ENCODE measurements around the gene TBCE.
A peak's percentile ranks its signal among the peaks of the same experiment; 100 is the strongest.

Gene TBCE, protein sequence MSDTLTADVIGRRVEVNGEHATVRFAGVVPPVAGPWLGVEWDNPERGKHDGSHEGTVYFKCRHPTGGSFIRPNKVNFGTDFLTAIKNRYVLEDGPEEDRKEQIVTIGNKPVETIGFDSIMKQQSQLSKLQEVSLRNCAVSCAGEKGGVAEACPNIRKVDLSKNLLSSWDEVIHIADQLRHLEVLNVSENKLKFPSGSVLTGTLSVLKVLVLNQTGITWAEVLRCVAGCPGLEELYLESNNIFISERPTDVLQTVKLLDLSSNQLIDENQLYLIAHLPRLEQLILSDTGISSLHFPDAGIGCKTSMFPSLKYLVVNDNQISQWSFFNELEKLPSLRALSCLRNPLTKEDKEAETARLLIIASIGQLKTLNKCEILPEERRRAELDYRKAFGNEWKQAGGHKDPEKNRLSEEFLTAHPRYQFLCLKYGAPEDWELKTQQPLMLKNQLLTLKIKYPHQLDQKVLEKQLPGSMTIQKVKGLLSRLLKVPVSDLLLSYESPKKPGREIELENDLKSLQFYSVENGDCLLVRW

DNA sequence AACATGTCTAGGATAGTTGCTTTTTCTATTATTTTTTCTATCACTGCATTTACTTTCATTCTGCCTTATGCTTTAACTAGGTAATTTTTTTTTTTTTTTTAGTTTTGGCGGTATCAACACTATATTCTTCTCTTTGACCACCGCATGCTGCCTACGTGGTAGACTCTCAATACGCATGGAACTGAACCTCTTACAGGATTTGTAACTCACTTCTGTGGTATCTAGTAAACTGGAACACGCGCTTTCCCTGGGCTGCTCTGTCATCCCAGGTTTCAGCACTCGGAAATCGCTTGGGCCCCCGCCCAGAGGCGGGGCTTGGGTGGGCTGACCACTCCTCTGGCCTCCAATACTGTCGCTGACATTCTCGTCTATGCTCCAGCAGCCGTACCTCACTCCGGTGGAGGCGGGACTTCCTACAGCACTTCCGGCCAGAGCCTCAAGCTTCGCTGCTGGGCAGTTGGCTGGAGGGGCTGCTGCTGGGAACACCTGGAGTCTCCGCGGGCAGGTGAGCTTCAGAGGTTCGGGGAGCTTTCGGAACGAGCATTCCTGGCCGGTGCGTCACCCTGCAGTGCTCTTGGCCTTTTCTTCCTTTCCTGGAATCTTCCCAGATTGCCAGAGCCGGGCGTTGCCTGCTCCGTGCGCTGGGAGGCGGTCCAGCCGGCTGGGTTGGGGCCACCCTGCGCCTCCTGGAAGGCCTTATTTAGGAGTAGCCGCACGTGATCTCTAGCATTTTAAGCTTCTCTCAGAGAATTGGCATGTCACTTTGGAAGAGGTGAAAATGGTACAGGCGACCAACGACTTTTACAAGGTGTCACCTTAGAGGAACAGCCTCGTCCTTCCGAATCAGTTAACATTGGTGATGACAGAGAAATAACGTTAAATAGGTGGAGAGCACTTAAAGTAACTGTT lies at the start of gene TBCE:
TSS of gene TBCE (plus strand) at position 428 of the 909 bp plus-strand sequence. CDS start 12,623 bp downstream, outside the sequence.
- DNase-seq (ENCODE audit: low read depth, low spot score): peak; percentile 99

DNA sequence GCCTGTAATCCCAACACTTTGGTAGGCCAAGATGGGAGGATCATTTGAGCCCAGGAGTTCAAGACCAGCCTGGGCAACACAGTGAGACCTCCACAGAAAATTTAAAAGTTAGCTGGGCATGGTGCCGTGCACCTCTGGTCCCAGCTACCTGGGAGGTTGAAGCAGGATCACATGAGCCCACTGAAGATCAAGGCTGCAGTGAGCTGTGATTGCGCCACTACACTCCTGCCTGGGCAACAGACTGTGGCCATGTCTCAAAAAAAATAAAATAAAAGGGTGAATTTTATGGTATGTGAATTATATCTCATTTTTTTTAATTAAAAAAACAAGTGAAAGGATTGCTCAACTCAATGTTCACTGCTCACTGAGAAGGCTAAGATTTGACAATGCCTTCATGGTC lies 48.0 kb upstream of the TBCE start:
- no peak for DNase-seq (ENCODE audit: low read depth, low spot score)

DNA sequence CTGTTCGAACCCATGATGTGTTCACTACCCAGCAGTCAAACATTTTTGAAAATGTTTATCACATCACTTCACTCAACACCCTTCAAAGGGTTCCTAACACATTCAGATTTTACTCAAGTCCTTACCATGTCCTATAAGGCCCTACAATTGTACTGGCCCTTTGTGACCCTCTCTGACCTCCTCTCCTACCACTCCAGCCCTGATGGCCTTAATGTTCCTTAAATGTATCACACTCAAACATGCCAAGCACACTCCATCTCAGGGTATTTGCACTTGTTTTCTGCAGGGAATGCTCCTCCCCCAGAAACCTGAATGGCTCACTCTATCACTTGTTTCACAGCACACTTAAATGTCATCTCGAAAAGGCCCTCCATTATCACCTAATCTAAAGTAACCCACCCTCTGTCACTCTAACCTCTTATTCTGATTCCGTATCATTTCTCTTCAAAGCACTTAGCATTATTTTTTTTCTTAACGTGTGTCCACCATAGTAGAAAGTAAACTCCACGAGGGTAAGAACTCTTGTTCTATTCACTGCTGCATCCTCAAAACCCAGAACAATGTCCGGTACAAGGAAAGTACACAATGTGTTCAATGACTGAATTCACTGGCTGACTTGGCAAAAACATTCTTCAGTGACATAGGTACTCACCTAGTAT lies 46.6 kb upstream of the TBCE start:
- no peak for DNase-seq (ENCODE audit: low read depth, low spot score)

DNA sequence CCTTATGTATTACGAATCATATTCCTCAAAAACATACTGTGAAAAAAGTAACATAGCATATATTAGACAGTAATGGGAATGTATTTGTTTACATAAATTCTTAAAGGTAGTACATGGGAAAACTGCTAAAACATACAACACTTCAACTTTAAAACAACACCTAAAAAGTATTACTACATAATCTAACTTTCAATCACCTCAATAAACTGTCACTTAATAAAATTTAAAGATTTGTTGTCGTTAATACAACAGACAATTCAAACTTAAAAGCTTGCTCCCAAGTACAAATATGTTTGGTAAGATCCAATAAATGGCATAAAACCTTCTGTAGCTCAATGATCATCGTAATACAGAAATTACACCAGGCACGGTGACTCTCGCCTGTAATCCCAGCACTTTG lies 42.9 kb upstream of the TBCE start:
- DNase-seq (ENCODE audit: low read depth, low spot score): no peak

DNA sequence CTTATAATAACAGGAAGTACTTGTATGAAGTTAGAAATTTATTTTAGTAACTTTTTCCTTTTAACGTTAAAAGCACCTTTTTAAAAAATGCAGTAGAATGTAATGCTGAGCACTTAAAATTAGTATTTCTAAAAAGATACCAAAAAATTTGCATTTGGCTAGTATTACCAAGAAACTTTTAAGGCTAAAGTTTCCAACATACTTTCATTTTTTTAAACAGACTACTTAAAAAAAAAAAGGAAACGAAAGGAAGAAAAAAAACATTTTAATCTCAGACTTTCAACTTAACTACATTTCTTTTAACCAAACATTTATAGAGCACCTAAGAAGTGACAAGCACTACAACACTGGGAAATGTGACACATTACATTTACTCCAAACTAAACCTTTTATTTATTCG lies 42.1 kb upstream of the TBCE start:
- DNase-seq (ENCODE audit: low read depth, low spot score): no peak

DNA sequence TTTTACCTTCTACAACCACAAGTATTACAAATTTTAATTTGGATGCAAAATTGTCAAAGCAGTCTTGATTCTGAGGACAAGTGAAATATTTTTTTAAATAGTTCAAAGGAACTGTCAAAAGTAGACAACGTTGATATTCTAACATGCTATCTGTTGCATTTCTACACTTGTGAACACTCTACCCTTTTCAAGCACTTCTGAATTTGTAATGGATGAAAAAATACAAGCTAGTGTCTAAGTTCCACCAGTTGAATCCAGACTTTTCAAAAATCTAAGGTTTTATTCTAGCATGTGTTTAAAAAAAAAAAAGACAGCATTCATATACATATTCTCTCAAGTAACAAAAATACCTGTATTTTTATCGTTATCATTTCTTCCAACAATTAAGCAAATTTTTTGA lies 41.4 kb upstream of the TBCE start:
- DNase-seq (ENCODE audit: low read depth, low spot score): no peak

DNA sequence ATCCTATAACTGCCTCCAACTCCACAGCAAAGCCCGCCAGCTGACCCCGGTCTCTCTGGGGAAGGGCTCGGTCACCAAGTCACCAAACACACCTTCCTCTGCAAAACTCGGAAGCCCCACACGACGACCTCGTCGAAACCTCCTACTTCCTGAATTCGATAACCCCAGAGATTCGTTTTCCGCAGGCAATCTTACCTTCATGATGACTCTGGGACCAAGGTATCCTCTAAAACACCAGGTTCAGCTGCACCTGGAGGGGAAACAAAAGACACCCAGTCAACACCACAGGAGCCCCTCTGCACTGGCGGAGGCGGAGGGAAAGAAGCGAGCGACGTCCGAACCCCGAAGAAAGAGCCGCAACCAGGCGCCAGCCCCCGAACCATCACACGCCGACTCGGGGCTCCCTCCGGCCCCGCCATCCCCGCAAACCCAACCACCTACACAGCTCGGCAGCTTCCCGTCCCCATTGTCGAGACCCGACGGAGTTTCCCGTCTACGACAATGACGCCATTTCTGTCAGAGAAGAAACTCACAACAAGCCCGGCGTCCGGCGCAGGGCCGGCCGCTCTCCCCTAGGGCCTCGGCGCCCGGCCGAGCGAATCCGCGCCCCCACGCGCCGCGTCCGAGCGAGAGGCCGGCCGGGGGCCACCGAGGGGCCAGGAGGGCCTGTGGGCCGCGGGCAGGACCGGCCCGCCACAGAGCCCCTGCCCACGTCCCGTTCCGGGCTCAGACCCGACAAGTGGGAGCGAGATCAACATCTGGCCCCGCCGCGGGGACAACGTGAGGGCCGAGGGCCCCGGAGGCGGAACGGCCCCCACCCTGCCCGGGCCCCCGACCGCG lies 40.3 kb upstream of the TBCE start:
- peak; percentile 60 for DNase-seq (ENCODE audit: low read depth, low spot score)

DNA sequence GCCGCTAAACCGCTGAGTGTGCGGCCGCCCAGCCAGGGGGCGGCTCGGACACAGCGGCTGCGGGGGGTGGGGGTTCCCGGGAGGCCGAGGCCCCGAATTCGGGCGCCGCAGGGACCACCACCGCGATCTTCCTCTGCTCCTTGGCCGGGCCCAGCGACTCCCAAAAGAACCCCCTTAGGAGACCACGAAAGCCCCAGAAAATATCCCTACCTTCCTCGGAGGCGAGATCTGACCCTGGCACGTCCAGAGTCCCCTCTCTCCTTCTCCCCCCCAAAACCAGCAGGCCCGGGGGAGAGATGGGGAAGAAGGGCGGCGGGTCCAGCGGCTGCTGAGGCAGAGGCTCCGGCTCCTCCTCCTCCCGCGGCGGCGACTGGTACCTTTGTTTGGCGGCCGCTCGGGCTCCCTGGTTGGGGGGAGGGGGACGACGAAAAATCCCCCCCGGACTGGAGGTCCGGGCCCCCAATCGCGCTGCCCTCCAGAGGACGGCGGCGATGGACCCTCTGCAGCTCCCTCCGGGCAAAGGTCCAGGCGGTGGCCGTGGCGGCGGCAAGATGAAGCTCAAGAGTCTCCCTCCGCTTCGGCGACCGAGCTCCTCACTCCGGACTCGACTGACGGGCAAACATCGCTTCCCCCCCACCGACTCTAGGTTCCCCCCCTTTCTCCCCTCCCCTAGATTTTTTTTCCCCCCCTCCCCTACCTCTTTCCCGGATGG lies 39.5 kb upstream of the TBCE start, which contains the start of gene ARID4B:
TSS of gene ARID4B (minus strand) at position 621 of the 712 bp plus-strand sequence. CDS start 1,260 bp downstream, outside the sequence.
- no peak for DNase-seq (ENCODE audit: low read depth, low spot score)

DNA sequence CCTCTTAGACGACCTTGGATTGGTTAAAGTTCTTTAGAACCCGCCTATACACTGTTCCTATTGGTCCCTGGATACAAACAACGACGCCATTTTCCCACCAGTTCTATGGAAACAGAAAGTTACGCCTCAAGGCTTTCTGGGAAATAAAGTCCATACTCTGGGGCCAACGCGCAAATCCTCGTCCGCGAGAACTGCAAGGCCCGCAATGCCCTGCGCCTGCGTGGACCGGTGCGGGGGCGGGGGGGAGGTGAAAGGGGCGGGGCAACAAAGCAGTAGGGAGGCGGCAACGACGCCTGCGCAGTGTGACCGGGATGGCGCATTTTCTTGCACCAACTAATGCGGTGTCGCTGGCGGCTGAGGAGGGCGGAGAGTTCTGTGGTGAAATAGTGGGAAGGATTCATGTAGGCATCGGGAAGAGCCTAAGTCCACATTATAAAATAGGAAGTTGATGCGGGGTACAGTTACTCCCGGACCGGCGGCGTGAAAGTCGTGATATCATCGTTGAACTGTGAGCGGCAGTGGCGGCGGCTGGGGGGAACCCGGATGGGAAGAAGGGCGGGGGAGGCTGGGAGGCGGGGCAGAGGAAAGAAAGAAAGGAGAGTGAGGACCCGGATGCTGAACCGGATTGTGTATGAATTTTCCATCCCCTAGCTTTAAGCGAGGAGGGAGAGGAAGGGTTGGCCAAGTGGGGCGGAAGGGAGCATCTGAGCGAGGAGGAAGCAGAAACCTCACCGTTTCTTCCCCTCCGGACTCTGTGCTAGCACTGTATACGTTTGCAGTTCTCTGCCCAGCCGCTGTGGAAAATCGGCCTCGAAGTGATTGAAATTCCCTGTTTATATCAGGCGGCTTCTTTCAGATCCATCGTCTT lies 38.7 kb upstream of the TBCE start, which contains the start of gene GGPS1:
TSS of gene GGPS1 (plus strand) at position 300 of the 868 bp plus-strand sequence. CDS start 6,695 bp downstream, outside the sequence.
- DNase-seq (ENCODE audit: low read depth, low spot score): peak; percentile 98

DNA sequence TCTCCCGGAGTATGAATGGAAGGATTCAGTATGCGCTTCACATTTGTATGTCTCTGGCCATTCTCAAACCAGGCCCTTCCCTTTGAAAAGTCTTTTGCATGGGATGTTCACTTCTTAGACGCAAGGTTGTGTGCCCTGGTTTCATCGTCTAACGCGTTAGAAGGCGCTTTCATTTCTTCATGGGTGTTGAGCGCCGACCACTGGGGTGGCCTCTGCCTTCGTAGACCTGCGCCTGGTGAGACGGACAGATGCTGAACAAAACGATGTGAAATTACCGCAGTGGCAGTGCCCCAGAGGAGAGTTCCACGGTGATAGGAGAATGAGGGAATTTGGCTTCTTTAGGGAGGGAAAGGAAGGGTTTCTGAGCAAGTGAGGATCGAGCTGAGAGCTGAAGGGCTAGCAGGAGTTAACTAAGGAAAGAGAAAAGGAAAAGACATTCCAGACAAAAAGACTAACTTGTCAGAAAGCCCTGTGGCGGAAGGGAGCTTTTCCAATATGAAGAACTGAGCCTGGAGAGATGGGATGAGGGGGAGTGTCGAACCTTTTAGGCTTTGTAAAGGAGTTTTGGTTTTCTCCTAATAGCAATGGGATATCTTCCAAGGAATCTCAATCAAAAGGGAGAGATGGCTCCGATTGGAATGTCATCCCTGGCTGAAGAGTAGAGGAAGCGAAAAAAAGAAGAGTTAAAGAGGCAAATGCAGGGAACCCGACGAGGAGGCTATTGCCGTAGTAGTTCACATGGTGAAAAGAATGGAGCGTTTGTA lies 37.9 kb upstream of the TBCE start:
- DNase-seq (ENCODE audit: low read depth, low spot score): no peak

DNA sequence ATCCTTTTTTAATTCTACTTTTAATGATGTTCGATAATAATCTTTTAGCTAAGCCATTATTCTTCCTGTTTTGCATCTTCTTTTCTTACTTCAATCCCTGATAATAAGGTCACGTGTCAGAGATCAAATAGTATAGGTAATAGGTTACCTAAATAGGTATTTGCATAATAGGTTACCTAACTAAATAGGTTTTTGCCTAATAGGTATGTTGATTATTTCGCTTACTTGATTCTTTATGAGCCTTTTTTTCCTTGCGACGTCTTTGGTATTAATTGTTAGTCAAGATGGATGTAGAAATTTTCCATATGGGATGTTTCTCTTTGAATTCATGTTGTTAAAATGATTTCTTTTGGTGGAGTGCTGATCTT lies 36.3 kb upstream of the TBCE start:
- DNase-seq (ENCODE audit: low read depth, low spot score): no peak

DNA sequence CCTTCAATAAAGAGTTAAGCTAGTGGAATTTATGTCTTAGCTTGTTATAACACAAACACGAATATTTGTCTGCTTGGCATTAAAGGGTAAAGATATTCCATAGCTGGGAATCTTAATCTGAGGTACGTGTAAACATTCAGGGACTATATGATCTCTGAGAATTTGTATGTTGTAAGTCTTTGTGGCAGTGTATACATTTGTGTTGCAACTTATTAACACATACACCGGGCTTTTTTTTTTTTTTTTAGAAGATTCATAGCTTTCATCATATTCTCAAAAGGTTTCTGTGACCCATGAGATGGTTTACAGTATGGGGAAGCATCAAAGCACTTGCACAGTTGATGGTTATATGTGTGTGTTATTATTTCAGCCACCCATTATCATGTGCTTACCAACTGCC lies 35.8 kb upstream of the TBCE start:
- no peak for DNase-seq (ENCODE audit: low read depth, low spot score)

DNA sequence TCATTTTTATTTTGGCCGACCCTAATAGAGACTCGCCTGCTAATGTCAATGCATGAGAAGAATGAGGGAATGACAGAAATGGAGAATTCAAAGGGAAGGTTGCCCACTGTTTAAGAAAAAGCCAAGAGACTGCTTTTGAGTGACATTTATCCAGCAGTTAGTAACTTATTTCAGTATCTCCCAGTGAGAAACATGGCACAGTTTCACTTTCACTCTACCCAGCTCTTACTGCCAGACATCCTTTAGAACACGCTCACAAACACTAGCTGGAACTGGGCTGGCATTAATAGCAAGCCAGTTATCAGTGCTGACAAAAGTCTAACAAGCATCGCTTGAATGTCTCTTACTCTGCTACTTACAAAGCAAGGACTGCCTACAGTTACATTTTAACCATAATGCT lies 30.3 kb upstream of the TBCE start:
- DNase-seq (ENCODE audit: low read depth, low spot score): no peak

DNA sequence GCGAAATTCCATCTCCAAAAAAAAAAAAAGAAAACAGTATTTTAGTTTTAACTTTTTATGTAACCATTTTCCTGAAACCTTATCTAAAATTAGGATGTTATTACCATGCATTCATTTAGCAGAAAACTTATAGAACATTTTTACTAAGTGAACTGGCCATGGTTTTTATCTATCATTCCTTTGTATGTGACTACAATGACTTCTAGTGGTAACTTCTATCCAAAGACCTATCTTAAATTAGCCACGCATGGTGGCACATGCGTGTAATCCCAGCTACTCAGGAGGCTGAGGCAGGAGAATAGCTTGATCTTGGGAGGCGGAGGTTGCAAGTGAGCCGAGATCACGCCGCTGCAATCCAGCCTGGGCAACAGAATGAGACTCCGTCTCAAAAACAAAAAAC lies 27.5 kb upstream of the TBCE start:
- DNase-seq (ENCODE audit: low read depth, low spot score): no peak

DNA sequence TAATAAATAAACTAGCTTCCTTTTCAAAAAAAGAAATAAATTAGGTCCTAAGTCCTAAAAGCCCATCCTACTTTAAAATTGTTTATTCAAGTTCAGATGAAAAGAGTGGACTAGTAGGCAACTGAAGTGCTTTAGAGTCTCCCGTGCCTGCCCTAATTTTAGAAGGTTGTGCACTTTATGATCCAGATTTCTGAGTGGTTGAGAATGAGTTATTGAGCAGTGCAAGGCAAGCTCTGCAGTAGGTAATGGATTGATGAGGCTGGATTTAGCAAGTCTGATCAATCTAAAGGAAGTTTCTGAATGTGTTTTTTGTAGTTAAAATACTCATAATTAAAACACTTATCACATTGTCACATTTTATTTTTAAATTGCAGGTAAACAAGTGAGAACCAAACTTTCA lies 25.9 kb upstream of the TBCE start:
- DNase-seq (ENCODE audit: low read depth, low spot score): no peak

DNA sequence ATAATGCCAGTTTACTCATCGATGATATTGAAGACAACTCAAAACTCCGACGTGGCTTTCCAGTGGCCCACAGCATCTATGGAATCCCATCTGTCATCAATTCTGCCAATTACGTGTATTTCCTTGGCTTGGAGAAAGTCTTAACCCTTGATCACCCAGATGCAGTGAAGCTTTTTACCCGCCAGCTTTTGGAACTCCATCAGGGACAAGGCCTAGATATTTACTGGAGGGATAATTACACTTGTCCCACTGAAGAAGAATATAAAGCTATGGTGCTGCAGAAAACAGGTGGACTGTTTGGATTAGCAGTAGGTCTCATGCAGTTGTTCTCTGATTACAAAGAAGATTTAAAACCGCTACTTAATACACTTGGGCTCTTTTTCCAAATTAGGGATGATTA lies 25.2 kb upstream of the TBCE start:
- no peak for DNase-seq (ENCODE audit: low read depth, low spot score)

DNA sequence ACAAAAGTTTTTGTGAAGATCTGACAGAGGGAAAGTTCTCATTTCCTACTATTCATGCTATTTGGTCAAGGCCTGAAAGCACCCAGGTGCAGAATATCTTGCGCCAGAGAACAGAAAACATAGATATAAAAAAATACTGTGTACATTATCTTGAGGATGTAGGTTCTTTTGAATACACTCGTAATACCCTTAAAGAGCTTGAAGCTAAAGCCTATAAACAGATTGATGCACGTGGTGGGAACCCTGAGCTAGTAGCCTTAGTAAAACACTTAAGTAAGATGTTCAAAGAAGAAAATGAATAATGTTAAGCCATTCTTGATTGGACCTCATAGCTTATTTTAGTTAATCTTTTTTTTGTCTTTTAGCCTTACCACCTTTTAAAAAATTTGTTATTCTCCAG lies 24.8 kb upstream of the TBCE start:
- no peak for DNase-seq (ENCODE audit: low read depth, low spot score)

DNA sequence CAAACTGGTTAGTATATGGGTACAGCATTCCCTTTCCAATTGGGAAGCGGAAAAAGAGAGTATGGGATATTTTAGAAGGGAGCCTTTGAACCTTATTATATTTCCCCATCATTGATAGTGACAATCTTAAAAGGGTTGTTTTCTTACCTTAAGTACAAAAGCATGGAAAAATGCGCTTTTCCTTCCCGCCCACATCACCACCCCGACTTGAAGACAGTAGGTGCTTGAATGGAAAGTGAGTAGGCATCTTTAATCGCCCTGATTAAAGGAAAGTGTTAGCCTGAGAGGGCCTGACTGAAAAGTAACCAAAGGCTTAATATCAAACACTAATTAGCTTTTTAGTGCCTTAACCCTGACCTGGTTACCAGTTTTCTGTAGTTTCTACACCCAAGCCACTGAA lies 23.5 kb upstream of the TBCE start:
- DNase-seq (ENCODE audit: low read depth, low spot score): no peak
